IMR-90 (cell line): ENCODE data around the gene MMRN1. TPM values are rescaled to one million over a fixed set of nuclear protein-coding genes. Genes with fewer than 3 reads are reported as not detected.

Experiments used
- ATAC-seq: fragments of 200-7000 bp; cut with Tn5 transposase; 2 replicates; pipeline ENCODE4 v1.9.1; 2020; ENCODE audit warnings: low read depth, mild to moderate bottlenecking, moderate library complexity
- BruUV-seq: library from RNA; stranded (reverse); fragments of 400-500 nt; replicated peaks from 2 replicates; lab custom pipeline; 2021; lab: Mats Ljungman, UMichigan
- CTCF ChIA-PET: fragments of 300-600 bp; formaldehyde crosslinking; extraction: SDS; loops from one replicate; lab custom pipeline; 2021; ENCODE audit warnings: antibody characterized with exemption; lab: Yijun Ruan, JAX
- POLR2A ChIA-PET: fragments of 300-600 bp; sonication (Branson Sonifier 250); formaldehyde crosslinking; loops from one replicate; lab custom pipeline; 2022; ENCODE audit warnings: antibody characterized with exemption; ENCODE audit not compliant: unreplicated experiment; lab: Charles Lee
- DNase-seq: peaks from one replicate; pipeline ENCODE4 v3.0.0; 2013
- H2AFZ ChIP-seq: replicated peaks from 2 replicates; pipeline ENCODE3; 2013; ENCODE audit warnings: low read length, mild to moderate bottlenecking; ENCODE audit not compliant: poor library complexity
- H2AK5ac ChIP-seq: 2 replicates; pipeline ENCODE4 v1.6.1; 2013; ENCODE audit warnings: low read depth, low read length, inconsistent platforms
- H2AK9ac ChIP-seq: replicated peaks from 2 replicates; pipeline ENCODE3; 2013; ENCODE audit warnings: mild to moderate bottlenecking, low read depth, low read length, moderate library complexity; ENCODE audit not compliant: poor library complexity
- H2BK120ac ChIP-seq: 2 replicates; pipeline ENCODE4 v1.6.1; 2013; ENCODE audit warnings: low read depth, low read length, inconsistent platforms
- H2BK15ac ChIP-seq: 3 replicates; pipeline ENCODE4 v1.6.1; 2013; ENCODE audit warnings: low read depth, low read length, inconsistent platforms
- H2BK20ac ChIP-seq: 2 replicates; pipeline ENCODE4 v1.6.1; 2013; ENCODE audit warnings: low read depth, mild to moderate bottlenecking, inconsistent platforms, low read length, moderate library complexity
- H2BK5ac ChIP-seq: 2 replicates; pipeline ENCODE4 v1.6.1; 2013; ENCODE audit warnings: mild to moderate bottlenecking, low read depth, low read length, inconsistent platforms; ENCODE audit not compliant: poor library complexity, severe bottlenecking
- H3K14ac ChIP-seq: replicated peaks from 2 replicates; pipeline ENCODE4 v1.6.1; 2013; ENCODE audit warnings: low read depth, low read length, inconsistent platforms
- H3K18ac ChIP-seq: 2 replicates; pipeline ENCODE4 v1.6.1; 2013; ENCODE audit warnings: low read depth, low read length, control low read depth
- H3K23ac ChIP-seq: 2 replicates; pipeline ENCODE4 v1.6.1; 2013; ENCODE audit warnings: low read depth, low read length, inconsistent platforms
- H3K27ac ChIP-seq: 2 replicates; pipeline ENCODE4 v1.5.1; 2013; ENCODE audit warnings: mild to moderate bottlenecking, control low read depth, low read length; ENCODE audit not compliant: insufficient read depth
- H3K27me3 ChIP-seq: 2 replicates; pipeline ENCODE4 v1.6.1; 2013; ENCODE audit warnings: low read length; ENCODE audit not compliant: control insufficient read depth, insufficient read depth
- H3K36me3 ChIP-seq: 2 replicates; pipeline ENCODE4 v1.6.1; 2013; ENCODE audit warnings: low read length, mixed read lengths; ENCODE audit not compliant: control insufficient read depth, insufficient read depth
- H3K4ac ChIP-seq: 2 replicates; pipeline ENCODE4 v1.6.1; 2013; ENCODE audit warnings: low read depth, low read length, inconsistent platforms
- H3K4me1 ChIP-seq: 2 replicates; pipeline ENCODE4 v1.6.1; 2013; ENCODE audit warnings: low read length, mixed read lengths; ENCODE audit not compliant: control insufficient read depth, insufficient read depth
- H3K4me2 ChIP-seq: 2 replicates; pipeline ENCODE4 v1.6.1; 2013; ENCODE audit warnings: low read depth, mild to moderate bottlenecking, control low read depth, low read length, moderate library complexity
- H3K4me3 ChIP-seq: 2 replicates; pipeline ENCODE4 v1.5.1; 2013; ENCODE audit warnings: low read depth, mild to moderate bottlenecking, control low read depth, low read length, moderate library complexity; ENCODE audit not compliant: insufficient read depth
- H3K56ac ChIP-seq: 2 replicates; pipeline ENCODE4 v1.6.1; 2013; ENCODE audit warnings: low read length, inconsistent platforms; ENCODE audit not compliant: insufficient read depth; ENCODE audit errors: extremely low read depth
- H3K79me1 ChIP-seq, 2 experiments: 2 replicates each; pipeline ENCODE4 v1.6.1; 2013; ENCODE audit warnings: low read length in 2 of 2, inconsistent platforms in 1 of 2, low read depth in 1 of 2
- H3K9ac ChIP-seq: 2 replicates; pipeline ENCODE4 v1.6.1; 2013; ENCODE audit warnings: low read depth, low read length, control low read depth
- H3K9me1 ChIP-seq: 2 replicates; pipeline ENCODE4 v1.6.1; 2013; ENCODE audit warnings: low read length, inconsistent platforms; ENCODE audit not compliant: insufficient read depth
- H3K9me3 ChIP-seq: 2 replicates; pipeline ENCODE4 v1.6.1; 2013; ENCODE audit warnings: low read length; ENCODE audit not compliant: control insufficient read depth, insufficient read depth
- H4K20me1 ChIP-seq: 2 replicates; pipeline ENCODE4 v1.6.1; 2013; ENCODE audit warnings: low read length, inconsistent platforms; ENCODE audit not compliant: insufficient read depth
- H4K5ac ChIP-seq: 2 replicates; pipeline ENCODE4 v1.6.1; 2013; ENCODE audit warnings: mild to moderate bottlenecking, low read depth, low read length, control low read depth
- H4K8ac ChIP-seq, 2 experiments: 2 replicates each; pipeline ENCODE4 v1.6.1; 2013; ENCODE audit warnings: low read depth in 2 of 2, low read length in 2 of 2, control low read depth in 1 of 2, inconsistent platforms in 1 of 2
- H4K91ac ChIP-seq: 2 replicates; pipeline ENCODE4 v1.6.1; 2013; ENCODE audit warnings: low read depth, low read length, inconsistent platforms; ENCODE audit not compliant: insufficient read depth
- BHLHE40 ChIP-seq: fragments of 150-350 bp; IDR thresholded peaks from 2 replicates; pipeline ENCODE4 v1.6.1; 2016; ENCODE audit warnings: mild to moderate bottlenecking, low read depth, low read length
- CEBPB ChIP-seq: IDR thresholded peaks from 2 replicates; pipeline ENCODE4 v1.6.1; 2012; ENCODE audit warnings: low read depth, low read length, improper control_type of control experiment
- FOS ChIP-seq: fragments of 150-350 bp; IDR thresholded peaks from 2 replicates; pipeline ENCODE4 v1.6.1; 2016; ENCODE audit warnings: low read depth, low read length
- MAFK ChIP-seq: IDR thresholded peaks from 2 replicates; pipeline ENCODE4 v1.6.1; 2012; ENCODE audit warnings: low read depth, low read length, improper control_type of control experiment
- MAZ ChIP-seq: IDR thresholded peaks from 2 replicates; pipeline ENCODE4 v1.6.1; 2012; ENCODE audit warnings: low read depth, mild to moderate bottlenecking, low read length, improper control_type of control experiment, moderate library complexity, borderline replicate concordance
- MXI1 ChIP-seq: IDR thresholded peaks from 2 replicates; pipeline ENCODE4 v1.6.1; 2012; ENCODE audit warnings: low read depth, mild to moderate bottlenecking, low read length, moderate library complexity, borderline replicate concordance
- RCOR1 ChIP-seq: IDR thresholded peaks from 2 replicates; pipeline ENCODE4 v1.6.1; 2012; ENCODE audit warnings: mild to moderate bottlenecking, low read length, improper control_type of control experiment; ENCODE audit not compliant: insufficient replicate concordance
- SMC3 ChIP-seq: fragments of 150-350 bp; IDR thresholded peaks from 2 replicates; pipeline ENCODE4 v1.6.1; 2016; ENCODE audit warnings: low read depth, mild to moderate bottlenecking, antibody characterized with exemption, low read length, moderate library complexity
- WGBS, 2 experiments: methylation state at CpG; one replicate each; pipeline versions ENCODE4 v1.1.5 to v1.1.7; 2013; ENCODE audit warnings: missing lambda C conversion rate in 2 of 2; ENCODE audit not compliant: insufficient read length in 1 of 2; ENCODE audit errors: extremely low coverage in 2 of 2; 5-methylcytosine and 5-hydroxymethylcytosine counted together
- dilution Hi-C: fragments of 300-500 bp; cut with HindIII; formaldehyde crosslinking; loops from one replicate; pipeline ENCODE4 v1.14.3; 2018; ENCODE audit warnings: low sequenced_read_pairs; ENCODE audit not compliant: unreplicated experiment
- in situ Hi-C: fragments of 300-500 bp; cut with MboI; formaldehyde crosslinking; loops from 3 replicates; pipeline ENCODE4 v1.14.3; 2019; ENCODE audit warnings: low sequenced_read_pairs, inconsistent platforms, mixed read lengths
- intact Hi-C: fragments of 100-400 bp; cut with micrococcal nuclease; formaldehyde crosslinking; loops from 2 replicates; pipeline ENCODE4 v1.10.0; 2022
- polyA plus RNA-seq, 3 experiments: library from polyadenylated mRNA; depleted of rRNA; stranded (reverse); fragments of >200 nt; gene quantifications; 2 replicates each; pipeline ENCODE4 v1.2.3, GENCODE V29; 2012; ENCODE audit warnings: low replicate concordance in 1 of 3
- total RNA-seq: library from RNA; depleted of rRNA; stranded (reverse); fragments of >200 nt; gene quantifications from 2 replicates; pipeline ENCODE4 v1.2.3, GENCODE V29; 2012

MMRN1 gene
- total and polyA plus RNA-seq, 2 of the 4 experiments (the other 2 are of a cell fraction) = not detected

DNA sequence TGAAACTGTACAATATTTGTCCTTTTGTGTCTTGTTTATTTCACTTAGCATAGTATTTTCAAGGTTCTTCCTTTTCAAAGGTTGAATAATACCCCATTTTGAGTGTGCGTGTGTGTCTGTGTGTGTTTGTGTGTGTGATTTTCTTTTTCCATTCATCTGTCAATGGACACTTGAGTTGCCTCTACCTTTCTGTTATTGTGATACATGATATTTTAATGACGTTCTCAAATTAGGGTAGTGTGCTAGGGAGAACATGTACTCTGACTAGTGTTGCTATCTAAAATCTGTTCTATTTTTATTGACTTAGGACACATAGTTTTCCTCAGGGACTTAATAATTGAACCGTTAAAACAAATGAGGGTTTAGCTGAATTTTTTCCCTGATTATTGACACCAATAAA lies 9.9 kb downstream of the MMRN1 start:
- no peak overlapping the region for H2BK15ac ChIP-seq
- H3K9ac ChIP-seq = no peak overlapping the region
- no peaks in the 10 kb centered on the region; the same call in 1 of the 2 replicates for H3K27me3 ChIP-seq
- no CpG with 5 or more reads among the region's 3 CpGs for WGBS, 2 experiments
- H2BK20ac ChIP-seq = no peak overlapping the region
- H3K36me3 ChIP-seq = no peaks in the 10 kb centered on the region
- H2AK5ac ChIP-seq = no peak overlapping the region
- H3K4me1 ChIP-seq = no peaks in the 10 kb centered on the region
- no peak overlapping the region for H3K14ac ChIP-seq
- BruUV-seq = no TSS peak
- no peak overlapping the region for H3K4ac ChIP-seq
- no peak overlapping the region for H2BK5ac ChIP-seq
- no peak overlapping the region for H3K4me2 ChIP-seq
- TF ChIP-seq RCOR1 (no peak), MAFK (no peak), SMC3 (no peak), CEBPB (no peak), BHLHE40 (no peak), FOS (no peak), MXI1 (no peak), MAZ (no peak)
- ATAC-seq (no peak), DNase-seq (no peak)
- H3K9me3 ChIP-seq = no peaks in the 10 kb centered on the region
- H2AK9ac ChIP-seq = no peak overlapping the region
- H4K5ac ChIP-seq = no peak overlapping the region
- H4K8ac ChIP-seq = no peak overlapping the region
- in situ Hi-C loops = loop anchor here (25.0 kb wide), 1 partner anchor 667 kb away; no protein-coding TSS in a partner anchor
- CTCF ChIA-PET = no interaction called here
- no peak overlapping the region for H2AFZ ChIP-seq
- H3K27ac ChIP-seq = no peak overlapping the region
- H3K56ac ChIP-seq = no peak overlapping the region
- H4K91ac ChIP-seq = no peak overlapping the region
- no peak overlapping the region for H3K18ac ChIP-seq
- no peaks in the 10 kb centered on the region for H3K9me1 ChIP-seq
- H3K79me1 ChIP-seq = no peaks in the 10 kb centered on the region
- POLR2A ChIA-PET = no interaction called here
- no peak overlapping the region for H2BK120ac ChIP-seq
- no peaks in the 10 kb centered on the region for H4K20me1 ChIP-seq
- dilution Hi-C loops = no loop called here
- no peak overlapping the region for H3K23ac ChIP-seq
- H3K4me3 ChIP-seq = no peak overlapping the region
- intact Hi-C loops = loop anchor here (1.0 to 10.0 kb wide), 4 partner anchors 262 to 750 kb away; no protein-coding TSS in a partner anchor
